ENCODE data around the gene AGPAT4. TPM values are rescaled to one million over a fixed set of nuclear protein-coding genes. Genes with fewer than 3 reads are reported as not detected.

AGPAT4 gene
- total RNA-seq, 4 donors from 2014 or later, result 0.36 to 0.61 (median 0.53) TPM

DNA sequence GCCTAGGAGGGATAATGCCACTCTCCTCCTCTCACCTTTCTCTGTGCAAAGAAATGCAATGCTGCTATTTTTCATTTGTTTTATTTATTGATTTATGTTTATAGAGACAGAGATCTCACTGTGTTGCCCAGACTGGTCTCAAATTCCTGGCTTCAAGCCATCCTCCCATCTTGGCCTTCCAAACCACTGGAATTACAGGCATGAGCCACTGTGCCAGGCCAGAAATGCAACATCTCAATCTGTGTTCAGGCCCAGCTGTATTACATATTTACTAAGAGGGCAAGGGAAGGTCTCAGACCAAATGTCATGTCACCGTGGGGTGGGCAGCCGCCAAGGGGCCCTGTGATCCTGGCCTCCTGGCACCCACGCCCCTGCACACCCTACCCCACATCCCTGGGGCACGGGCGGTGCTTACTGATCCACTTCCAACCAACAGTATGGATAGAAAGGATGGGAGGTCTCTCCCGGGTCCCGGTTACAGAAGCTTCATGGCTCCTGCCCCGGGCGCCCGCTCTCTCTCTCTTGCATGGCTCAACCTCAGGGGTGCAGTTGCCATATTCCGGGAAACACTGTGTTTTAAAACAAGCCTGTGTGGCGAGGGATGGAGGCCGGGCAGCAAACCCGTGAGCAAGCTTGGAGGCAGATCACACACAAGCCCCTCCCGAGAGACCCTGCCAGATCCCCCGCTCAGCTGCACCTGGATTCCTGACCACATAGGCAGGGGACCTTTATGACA is 111.8 kb downstream of the AGPAT4 start:
- TF ChIP-seq, protein P1, sequence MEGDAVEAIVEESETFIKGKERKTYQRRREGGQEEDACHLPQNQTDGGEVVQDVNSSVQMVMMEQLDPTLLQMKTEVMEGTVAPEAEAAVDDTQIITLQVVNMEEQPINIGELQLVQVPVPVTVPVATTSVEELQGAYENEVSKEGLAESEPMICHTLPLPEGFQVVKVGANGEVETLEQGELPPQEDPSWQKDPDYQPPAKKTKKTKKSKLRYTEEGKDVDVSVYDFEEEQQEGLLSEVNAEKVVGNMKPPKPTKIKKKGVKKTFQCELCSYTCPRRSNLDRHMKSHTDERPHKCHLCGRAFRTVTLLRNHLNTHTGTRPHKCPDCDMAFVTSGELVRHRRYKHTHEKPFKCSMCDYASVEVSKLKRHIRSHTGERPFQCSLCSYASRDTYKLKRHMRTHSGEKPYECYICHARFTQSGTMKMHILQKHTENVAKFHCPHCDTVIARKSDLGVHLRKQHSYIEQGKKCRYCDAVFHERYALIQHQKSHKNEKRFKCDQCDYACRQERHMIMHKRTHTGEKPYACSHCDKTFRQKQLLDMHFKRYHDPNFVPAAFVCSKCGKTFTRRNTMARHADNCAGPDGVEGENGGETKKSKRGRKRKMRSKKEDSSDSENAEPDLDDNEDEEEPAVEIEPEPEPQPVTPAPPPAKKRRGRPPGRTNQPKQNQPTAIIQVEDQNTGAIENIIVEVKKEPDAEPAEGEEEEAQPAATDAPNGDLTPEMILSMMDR (IDR thresholded peaks at IDR 0.05 in 4 of 5, conservative IDR thresholded peaks at IDR 0.05 in 1 of 5), result no peak
- TF ChIP-seq POLR2A (IDR thresholded peaks at IDR 0.05), result no peak
- in situ Hi-C loops (cut with MboI; ENCODE audit: low sequenced_read_pairs in 4 of 4), result no loop called here
- Histone ChIP-seq H3K4me1 (no peaks in the 10 kb centered on the region), H3K9me3 (no peaks in the 10 kb centered on the region), H3K27ac (no peak overlapping the region), H3K27me3 (no peaks in the 10 kb centered on the region), H3K36me3 (no peaks in the 10 kb centered on the region), H3K4me3 (no peak overlapping the region)
- intact Hi-C loops (cut with DNase I; ENCODE audit: low total_unique reads), result no loop called here
- DNase-seq (no peak), ATAC-seq (no peak)

DNA sequence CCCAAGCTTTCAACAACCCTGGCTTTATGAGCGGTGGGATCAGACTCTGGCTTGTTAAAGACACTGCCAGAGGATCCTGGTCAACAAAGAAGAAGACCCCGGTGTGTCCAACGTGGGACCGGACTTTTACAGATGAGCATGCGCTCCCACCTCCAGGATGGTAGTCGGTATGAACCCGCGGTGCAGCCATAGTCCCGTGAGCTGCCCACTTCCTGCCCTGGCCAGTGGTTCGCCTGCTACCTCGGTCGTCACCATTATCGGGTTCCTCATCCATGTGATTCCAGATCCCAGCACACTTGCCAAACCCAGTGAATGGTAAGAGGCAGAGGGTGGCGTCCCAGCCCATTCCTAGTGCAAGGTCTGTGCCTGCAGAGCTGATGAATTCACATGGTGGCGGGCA is 112.7 kb downstream of the AGPAT4 start:
- H3K36me3 ChIP-seq, result no peaks in the 10 kb centered on the region
- in situ Hi-C loops (cut with MboI; ENCODE audit: low sequenced_read_pairs in 4 of 4) (no loop called here), intact Hi-C loops (cut with DNase I; ENCODE audit: low total_unique reads) (no loop called here)
- TF ChIP-seq, protein P1 (IDR thresholded peaks at IDR 0.05 in 4 of 5, conservative IDR thresholded peaks at IDR 0.05 in 1 of 5), result no peak
- TF ChIP-seq POLR2A (IDR thresholded peaks at IDR 0.05), result no peak
- no peaks in the 10 kb centered on the region for H3K27me3 ChIP-seq
- ATAC-seq (no peak), DNase-seq (no peak)
- no peaks in the 10 kb centered on the region for H3K9me3 ChIP-seq
- H3K27ac ChIP-seq, result no peak overlapping the region
- H3K4me3 ChIP-seq, result no peak overlapping the region
- no peaks in the 10 kb centered on the region for H3K4me1 ChIP-seq

DNA sequence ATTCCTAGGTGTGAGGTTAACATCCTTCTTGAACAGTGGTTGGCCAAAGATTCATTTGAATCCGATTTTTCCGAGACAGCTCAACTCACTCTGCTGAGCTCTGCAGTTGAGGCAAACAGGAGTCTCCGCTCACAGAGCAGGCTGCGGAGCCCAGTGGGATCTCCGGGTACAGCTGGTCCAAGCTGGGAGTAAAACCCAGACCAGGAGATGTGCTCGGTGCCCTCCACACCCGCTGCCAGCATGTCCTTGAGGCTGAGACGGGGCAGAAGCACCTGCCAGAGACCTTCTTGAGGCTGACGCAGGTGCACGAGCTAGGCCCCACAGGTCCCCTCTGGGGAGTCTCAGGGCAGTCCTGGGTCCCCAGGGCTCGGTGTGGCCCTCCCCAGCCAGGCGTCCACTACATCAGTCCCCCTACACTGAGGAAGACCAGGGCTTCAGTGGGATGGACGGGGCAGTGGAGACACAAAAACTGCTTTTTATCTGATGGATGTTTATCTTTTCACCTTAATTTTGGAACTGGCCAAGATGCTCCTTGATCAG is 119.0 kb downstream of the AGPAT4 start:
- Histone ChIP-seq H3K4me3 (no peak overlapping the region), H3K36me3 (no peaks in the 10 kb centered on the region), H3K4me1 (no peaks in the 10 kb centered on the region), H3K9me3 (no peaks in the 10 kb centered on the region), H3K27me3 (no peaks in the 10 kb centered on the region), H3K27ac (no peak overlapping the region)
- intact Hi-C loops (cut with DNase I; ENCODE audit: low total_unique reads), result no loop called here
- in situ Hi-C loops (cut with MboI; ENCODE audit: low sequenced_read_pairs in 4 of 4), result no loop called here
- DNase-seq (no peak), ATAC-seq (no peak)
- no peak for TF ChIP-seq POLR2A (IDR thresholded peaks at IDR 0.05)
- TF ChIP-seq, protein P1 (IDR thresholded peaks at IDR 0.05 in 4 of 5, conservative IDR thresholded peaks at IDR 0.05 in 1 of 5), result no peak

DNA sequence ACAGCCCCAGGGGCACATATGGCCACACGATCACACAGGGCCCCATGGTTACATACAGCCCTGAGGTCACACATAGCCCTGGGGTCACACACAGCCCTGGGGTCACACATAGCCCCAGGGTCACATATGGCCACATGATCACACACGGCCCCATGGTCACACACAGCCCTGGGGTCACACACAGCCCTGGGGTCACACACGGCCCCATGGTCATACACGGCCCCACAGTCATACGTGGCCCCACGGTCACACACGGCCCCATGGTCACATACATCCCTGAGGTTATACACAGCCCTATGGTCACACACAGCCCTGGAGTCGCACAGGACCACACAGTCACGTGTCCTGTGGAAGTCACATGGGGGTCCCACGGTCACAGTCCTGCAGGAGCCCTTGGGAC is 120.1 kb downstream of the AGPAT4 start:
- no peak overlapping the region for H3K4me3 ChIP-seq
- H3K9me3 ChIP-seq, result no peaks in the 10 kb centered on the region
- intact Hi-C loops (cut with DNase I; ENCODE audit: low total_unique reads), result no loop called here
- DNase-seq, result no peak
- in situ Hi-C loops (cut with MboI; ENCODE audit: low sequenced_read_pairs in 4 of 4), result no loop called here
- no peaks in the 10 kb centered on the region for H3K36me3 ChIP-seq
- ATAC-seq, result no peak
- TF ChIP-seq, protein P1 (IDR thresholded peaks at IDR 0.05 in 4 of 5, conservative IDR thresholded peaks at IDR 0.05 in 1 of 5), result no peak
- TF ChIP-seq POLR2A (IDR thresholded peaks at IDR 0.05), result no peak
- no peak overlapping the region for H3K27ac ChIP-seq
- H3K27me3 ChIP-seq, result no peaks in the 10 kb centered on the region
- no peaks in the 10 kb centered on the region for H3K4me1 ChIP-seq
